Measurements from ENCODE around the gene PTGER3.

PTGER3 gene

GRCh38 chr1:71053146-71053545 is 5.5 kb upstream of the PTGER3 start:
- DNase-seq (ENCODE audit: low read depth in 1 of 2, low spot score in 1 of 2), result no peak

- DNase-seq (ENCODE audit: low read depth in 1 of 2, low spot score in 1 of 2), result no peak
Measured at GRCh38 chr1:71049951-71050598, 2.5 kb upstream of the PTGER3 start.

GRCh38 chr1:71046891-71047634 is 553 bp downstream of the PTGER3 start:
- DNase-seq (ENCODE audit: low read depth in 1 of 2, low spot score in 1 of 2), result no peak

GRCh38 chr1:71045463-71046028 is 2.1 kb downstream of the PTGER3 start:
- DNase-seq (ENCODE audit: low read depth in 1 of 2, low spot score in 1 of 2), result no peak

- no peak for DNase-seq (ENCODE audit: low read depth in 1 of 2, low spot score in 1 of 2)
Measured at GRCh38 chr1:71044833-71045232, 2.8 kb downstream of the PTGER3 start.

GRCh38 chr1:71043065-71043464 is 4.6 kb downstream of the PTGER3 start:
- no peak for DNase-seq (ENCODE audit: low read depth in 1 of 2, low spot score in 1 of 2)

- DNase-seq (ENCODE audit: low read depth in 1 of 2, low spot score in 1 of 2), result no peak
Measured at GRCh38 chr1:71041806-71042205, 5.8 kb downstream of the PTGER3 start.

- no peak for DNase-seq (ENCODE audit: low read depth in 1 of 2, low spot score in 1 of 2)
Measured at GRCh38 chr1:71039661-71040262, 7.9 kb downstream of the PTGER3 start.

GRCh38 chr1:71038942-71039341 is 8.7 kb downstream of the PTGER3 start:
- no peak for DNase-seq (ENCODE audit: low read depth in 1 of 2, low spot score in 1 of 2)

GRCh38 chr1:71037829-71038620 is 9.6 kb downstream of the PTGER3 start:
- DNase-seq (ENCODE audit: low read depth in 1 of 2, low spot score in 1 of 2), result no peak

- no peak for DNase-seq (ENCODE audit: low read depth in 1 of 2, low spot score in 1 of 2)
Measured at GRCh38 chr1:71037066-71037465, 10.6 kb downstream of the PTGER3 start.

GRCh38 chr1:71033136-71033535 is 14.5 kb downstream of the PTGER3 start:
- DNase-seq (ENCODE audit: low read depth in 1 of 2, low spot score in 1 of 2), result no peak

GRCh38 chr1:71031426-71031825 is 16.2 kb downstream of the PTGER3 start:
- no peak for DNase-seq (ENCODE audit: low read depth in 1 of 2, low spot score in 1 of 2)

- no peak for DNase-seq (ENCODE audit: low read depth in 1 of 2, low spot score in 1 of 2)
Measured at GRCh38 chr1:71030026-71030425, 17.6 kb downstream of the PTGER3 start.

- DNase-seq (ENCODE audit: low read depth in 1 of 2, low spot score in 1 of 2), result no peak
Measured at GRCh38 chr1:71028981-71029380, 18.6 kb downstream of the PTGER3 start.

GRCh38 chr1:71027991-71028390 is 19.6 kb downstream of the PTGER3 start:
- no peak for DNase-seq (ENCODE audit: low read depth in 1 of 2, low spot score in 1 of 2)

- no peak for DNase-seq (ENCODE audit: low read depth in 1 of 2, low spot score in 1 of 2)
Measured at GRCh38 chr1:71026093-71026492, 21.5 kb downstream of the PTGER3 start.

- no peak for DNase-seq (ENCODE audit: low read depth in 1 of 2, low spot score in 1 of 2)
Measured at GRCh38 chr1:71023515-71023914, 24.1 kb downstream of the PTGER3 start.

GRCh38 chr1:71019233-71019969 is 28.2 kb downstream of the PTGER3 start:
- no peak for DNase-seq (ENCODE audit: low read depth in 1 of 2, low spot score in 1 of 2)

GRCh38 chr1:71018791-71019190 is 28.8 kb downstream of the PTGER3 start:
- no peak for DNase-seq (ENCODE audit: low read depth in 1 of 2, low spot score in 1 of 2)

GRCh38 chr1:71015745-71016144 is 31.9 kb downstream of the PTGER3 start:
- DNase-seq (ENCODE audit: low read depth in 1 of 2, low spot score in 1 of 2), result no peak
